NCI-H2196 (cell line): Measurements from ENCODE around the gene TMEM120B.
"Not testable (repeated sequence)": the region's sequence is repeated elsewhere in the genome, so short reads cannot be mapped to it uniquely, and the experiment has no call there.

ENCODE experiments used
- DNase-seq: peaks from one replicate; lab custom pipeline; 2025; ENCODE audit not compliant: unreplicated experiment; lab: John Stamatoyannopoulos, UW

Gene TMEM120B

DNA sequence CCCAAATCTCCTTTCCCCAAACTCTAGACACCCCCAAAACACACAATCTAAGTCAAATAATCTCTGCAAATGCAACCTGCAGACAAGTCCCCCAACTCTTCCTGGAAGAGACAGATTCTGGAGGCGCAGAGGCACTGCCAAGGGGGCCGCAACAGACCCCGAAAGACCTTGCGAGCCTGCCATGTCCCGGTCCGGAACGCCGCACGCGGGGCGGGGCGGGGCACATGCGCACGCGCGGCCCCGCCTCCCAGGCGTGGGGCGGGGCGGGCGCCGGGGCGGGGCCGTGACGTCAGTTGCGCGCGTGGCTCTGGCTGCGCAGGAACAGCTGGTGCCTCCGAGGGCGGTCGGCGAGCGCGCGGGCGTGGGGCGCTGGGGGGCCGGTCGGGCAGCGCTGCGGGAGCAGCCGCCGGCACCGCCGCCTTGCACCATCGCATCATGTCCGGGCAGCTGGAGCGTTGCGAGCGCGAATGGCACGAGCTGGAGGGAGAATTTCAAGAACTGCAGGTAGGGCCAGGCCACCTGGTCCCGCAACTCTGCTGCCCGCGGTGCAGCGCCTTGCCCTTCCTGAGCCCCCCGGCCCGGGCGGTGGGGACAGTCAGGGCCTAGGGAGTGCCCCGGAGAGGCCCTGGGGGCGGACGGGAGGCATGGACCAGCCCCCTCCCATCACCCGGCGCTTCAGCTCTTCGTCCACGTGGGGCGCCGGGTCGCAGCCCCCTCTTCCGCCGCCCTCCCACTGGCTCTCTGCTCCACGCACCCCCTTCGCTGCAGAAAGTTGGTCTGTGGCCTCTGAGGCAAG lies at the start of gene TMEM120B:
TMEM120B (plus strand) TSS at position 292 of the 796 bp plus-strand sequence; CDS start at position 436, 144 bp downstream.
- peak; percentile 74 for DNase-seq

DNA sequence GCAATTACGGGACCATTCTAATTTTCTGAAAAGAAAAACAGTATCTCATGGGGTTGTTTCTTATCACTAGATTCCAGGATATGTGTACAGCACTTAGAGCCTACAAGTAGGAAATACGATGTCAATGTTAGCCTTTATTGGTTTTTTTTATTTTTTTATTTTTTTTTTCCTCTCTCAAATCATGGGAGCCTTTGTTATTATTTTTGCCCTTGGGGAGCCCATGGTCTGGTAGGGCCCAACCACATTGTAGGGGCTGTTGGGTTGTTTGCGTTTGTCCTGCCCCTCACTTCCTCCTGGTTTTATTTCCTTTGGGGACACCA lies 49.0 kb upstream of the TMEM120B start:
- no peak for DNase-seq

DNA sequence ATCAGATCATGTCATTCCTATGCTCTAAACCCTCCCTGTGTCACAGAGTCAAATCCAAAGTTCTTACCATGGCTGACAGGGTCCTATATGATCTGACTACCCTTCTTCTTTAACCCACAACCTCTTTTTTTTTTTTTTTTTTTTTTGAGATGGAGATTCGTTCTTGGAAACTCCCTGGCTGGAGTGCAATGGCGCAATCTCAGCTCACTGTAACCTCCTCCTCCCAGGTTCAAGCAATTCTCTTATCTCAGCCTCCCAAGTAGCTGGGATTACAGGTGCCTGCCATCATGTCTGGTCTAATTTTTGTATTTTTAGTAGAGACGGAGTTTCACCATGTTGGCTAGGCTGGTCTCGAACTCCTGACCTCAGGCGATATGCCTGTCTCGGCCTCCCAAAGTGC lies 45.7 kb upstream of the TMEM120B start:
- DNase-seq: not testable (repeated sequence)

DNA sequence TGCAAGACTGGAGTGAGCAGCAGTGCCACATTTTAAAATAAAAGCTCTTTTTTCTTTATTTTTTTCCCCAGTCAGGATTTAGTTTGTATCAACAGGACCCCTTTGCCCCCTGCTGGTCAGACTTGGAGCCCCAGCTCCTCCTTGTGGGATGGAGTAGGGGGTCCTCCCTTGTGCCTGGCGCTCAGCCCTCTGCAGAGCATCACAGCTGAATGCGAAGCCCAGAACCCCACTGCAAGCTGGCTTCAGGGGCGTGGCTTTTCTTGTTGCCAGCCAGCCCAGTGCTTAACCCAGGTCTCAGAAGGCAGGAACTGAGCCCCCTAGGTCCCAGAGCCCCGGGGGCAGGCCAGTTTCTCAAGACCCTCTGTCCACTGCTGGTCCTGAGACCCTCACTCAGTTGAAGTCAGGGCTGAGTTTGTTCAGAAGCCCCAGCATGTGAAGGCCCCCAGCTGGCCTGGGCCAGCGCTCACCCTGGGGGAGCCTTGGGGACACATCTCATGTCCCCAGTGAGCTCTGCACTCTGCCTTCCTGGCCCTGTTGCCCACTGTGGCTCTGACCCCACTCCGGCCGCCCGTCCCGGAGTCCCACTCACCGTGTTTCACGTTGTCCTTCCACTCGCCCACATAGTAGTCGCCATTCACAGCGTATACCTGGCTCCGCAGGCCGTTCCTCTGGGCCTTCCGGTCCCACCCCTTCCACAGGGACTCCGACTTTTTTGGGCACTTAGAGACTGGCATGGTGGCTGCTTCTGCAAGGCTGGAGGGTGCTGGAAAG lies 43.6 kb upstream of the TMEM120B start:
- DNase-seq: peak; percentile 11

DNA sequence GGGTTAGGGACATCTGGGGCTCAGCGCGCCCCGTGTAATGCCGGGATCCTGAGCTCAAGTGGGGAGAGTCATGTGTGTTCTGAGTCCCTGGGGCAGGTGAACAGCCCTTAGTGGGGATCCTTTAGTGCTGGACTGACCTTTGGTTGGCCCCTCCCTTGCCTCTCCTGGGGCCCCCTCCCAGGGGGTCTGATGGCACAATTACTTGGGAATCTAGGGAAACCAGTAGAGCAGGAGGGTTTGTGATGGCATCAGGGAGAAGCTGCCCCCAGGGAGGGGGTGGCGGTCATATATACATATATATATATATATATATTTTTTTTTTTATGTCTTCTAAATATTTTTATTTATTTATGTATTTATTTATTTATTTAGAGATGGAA lies 43.0 kb upstream of the TMEM120B start, which contains the start of gene MORN3:
MORN3 (minus strand) TSS at position 134 of the 380 bp plus-strand sequence. CDS start 171 bp downstream, outside the sequence.
- DNase-seq: no peak

DNA sequence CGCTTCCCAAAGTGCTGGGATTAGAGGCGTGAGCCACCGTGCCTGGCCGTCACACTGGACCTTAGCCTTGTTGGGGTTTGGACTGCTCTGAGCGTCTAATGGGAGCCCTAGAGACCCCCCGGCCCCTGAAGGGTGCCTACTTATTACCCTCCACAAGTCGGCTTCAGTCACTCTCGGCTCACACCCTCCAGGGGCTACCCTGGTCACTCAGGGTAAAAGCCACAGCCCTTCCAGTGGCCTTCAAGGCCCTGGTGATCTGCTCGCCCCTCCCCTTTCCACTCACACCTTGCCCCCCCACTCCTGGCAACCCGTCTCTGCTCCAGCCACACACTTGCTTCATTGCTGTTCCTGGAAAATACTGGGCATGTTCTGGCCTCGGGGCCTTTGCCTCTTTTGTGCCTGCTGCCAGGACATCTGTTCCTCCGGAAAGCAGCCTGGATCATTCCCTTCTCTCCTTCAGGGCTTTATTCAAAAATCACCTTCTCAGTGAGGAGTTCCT lies 39.5 kb upstream of the TMEM120B start:
- DNase-seq: peak; percentile 75

DNA sequence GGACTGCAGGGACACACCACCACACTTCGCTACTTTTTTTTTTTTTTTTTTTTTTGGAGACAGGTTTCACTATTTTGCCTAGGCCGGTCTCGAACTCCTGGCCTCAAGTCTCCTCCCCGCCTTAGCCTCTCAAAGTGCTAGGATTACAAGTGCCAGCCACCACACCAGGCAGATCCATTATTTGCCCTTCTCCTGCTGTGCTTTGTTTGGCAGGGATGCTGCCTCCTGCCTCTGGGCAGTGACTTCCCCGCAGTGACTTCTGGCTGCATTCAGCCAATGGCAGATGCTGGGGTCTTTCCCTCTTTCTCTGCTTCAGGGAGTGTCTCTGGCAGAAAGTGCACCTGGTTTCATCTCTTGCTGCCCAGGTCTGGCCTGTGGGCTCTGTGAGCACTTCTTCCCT lies 36.4 kb upstream of the TMEM120B start:
- no peak for DNase-seq

DNA sequence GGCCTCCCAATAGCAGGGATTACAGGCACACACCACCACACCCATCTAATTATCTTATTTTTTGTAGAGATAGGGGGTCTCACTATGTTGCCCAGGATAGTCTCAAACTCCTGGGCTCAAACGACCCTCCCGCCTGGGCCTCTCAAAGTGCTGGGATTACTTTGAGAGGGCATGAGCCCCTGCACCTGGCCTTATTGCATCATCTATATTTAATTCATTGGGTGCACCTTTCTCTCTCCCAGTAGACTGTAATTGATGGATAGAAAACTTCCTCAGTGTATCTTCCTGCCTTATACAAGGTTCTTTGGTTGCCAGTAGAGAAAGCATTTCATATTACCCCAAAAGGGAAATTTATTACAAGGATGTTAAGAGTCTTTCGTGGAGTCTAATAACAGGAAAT lies 34.2 kb upstream of the TMEM120B start:
- no peak for DNase-seq

DNA sequence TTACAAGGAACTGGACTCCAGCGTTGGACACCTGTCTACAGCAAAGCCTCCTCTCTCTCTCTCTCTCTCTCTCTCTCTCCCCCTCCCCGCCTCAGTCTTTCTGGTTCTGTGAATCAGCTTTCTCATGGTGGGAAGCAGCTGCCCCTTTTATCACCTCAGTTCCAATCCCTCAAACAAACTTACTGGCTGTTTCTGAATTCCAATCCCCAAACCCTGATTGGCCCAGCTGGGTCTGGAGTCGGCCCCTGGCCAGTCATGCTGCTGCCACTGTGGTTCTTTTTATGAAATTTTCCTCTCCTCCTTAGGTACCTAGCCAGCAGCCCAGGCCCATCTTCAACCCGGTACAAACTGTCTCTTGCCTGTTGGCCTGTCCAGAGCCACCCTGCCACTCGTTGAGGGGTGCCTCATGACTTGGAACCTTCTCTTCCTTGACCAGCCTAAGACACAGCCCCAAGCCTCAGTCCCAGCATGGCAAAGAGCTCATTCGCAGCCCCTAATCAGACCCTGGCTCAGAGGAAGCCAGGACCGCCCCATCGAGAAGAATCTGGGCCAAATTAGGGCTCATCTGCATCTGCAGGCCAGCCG lies 33.7 kb upstream of the TMEM120B start:
- DNase-seq: no peak

DNA sequence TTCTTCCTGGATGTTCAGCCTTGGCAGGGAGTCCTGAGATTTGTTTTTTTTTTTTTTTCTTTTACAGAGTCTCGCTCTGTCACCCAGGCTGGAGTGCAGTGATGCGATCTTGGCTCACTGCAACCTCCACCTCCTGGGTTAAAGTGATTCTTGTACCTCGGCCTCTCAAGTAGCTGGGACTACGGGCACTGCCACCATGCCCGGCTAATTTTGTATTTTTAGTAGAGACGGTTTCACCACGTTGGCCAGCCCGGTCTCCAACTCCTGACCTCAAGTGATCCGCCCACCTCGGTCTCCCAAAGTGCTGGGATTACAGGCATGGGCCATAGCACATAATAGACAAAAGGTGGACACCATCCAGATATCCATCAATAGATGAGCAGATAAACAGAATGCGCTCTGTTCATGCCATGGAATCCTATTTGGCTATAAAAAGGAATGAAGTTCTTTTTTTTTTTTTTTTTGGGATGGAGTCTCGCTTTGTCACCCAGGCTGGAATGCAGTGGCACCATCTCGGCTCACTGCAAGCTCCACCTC lies 32.8 kb upstream of the TMEM120B start:
- DNase-seq: not testable (repeated sequence)

DNA sequence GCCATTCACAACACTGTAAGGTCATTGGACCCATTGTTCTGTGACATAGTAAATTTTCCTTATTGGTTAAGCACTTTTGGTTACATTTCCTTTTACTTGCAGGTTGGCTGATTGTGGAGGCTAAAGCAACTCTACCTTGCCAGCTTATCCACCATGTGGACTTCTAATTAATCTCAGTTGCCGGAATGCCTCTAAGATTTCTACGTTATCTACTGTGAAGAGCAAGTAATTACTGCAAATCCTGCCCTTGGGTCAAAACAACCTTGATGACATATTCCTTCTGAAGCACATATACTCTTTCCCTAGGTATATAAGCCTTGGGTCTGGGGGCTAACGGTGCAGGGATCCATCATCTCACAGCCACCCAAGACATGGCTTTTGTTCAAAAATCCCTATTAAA lies 23.6 kb upstream of the TMEM120B start:
- no peak for DNase-seq

DNA sequence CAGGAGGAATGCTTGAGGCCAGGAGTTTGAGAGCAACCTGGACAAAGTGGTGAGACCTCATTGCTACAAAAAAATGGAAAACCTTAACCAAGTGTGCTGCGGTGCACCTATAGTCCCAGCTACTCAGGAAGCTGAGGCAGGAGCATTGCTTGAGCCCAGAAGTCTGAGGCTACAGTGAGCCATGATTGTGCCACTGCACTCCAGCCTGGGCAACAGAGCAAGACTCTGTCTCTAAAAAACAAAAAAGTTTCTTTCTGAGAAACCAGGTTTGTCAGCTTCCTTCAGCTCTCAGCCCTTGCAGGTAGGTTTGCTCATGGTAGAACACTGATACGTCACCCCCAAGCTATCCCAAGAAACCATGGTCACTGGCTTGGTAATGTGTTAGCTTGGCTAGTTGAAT lies 23.1 kb upstream of the TMEM120B start:
- no peak for DNase-seq

DNA sequence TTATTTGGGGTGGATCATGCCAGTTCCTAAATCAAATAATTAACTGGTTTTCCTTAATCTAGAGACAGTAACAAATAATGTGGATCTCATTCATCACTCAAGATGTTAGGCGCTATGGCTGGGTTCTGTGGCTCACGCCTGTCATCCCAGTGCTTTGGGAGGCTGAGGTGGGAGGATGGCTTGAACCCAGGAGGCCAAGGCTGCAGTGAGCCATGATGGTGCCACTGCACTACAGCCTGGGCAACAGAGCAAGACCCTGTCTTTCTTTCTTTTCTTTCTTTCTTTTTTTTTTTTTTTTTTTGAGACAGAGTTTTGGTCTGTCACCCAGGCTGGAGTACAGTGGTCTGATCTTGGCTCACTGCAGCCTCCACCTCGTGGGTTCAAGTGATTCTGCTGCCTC lies 19.8 kb upstream of the TMEM120B start:
- not testable (repeated sequence) for DNase-seq

DNA sequence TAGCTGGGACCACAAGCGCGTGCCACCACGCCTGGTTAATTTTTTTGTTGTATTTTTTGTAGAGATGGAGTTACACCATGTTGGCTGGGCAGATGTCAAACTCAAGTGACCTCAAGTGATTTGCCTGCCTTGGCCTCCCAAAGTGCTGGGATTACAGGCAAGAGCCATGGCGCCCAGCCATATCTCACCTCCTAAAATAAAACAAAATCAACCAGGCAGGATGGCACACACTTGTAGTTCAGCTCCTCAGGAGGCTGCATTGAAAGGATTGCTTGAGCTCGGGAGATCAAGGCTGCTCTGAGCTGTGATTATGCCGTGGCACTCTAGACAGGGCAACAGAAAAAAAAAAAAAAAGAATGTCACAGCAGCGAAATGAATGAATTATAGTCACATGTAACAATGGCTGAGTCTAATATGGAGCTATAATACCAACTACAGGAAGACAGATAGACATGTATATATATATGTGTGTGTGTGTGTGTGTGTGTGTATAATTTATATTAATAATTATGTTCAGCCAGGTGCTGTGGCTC lies 19.3 kb upstream of the TMEM120B start:
- DNase-seq: no peak

DNA sequence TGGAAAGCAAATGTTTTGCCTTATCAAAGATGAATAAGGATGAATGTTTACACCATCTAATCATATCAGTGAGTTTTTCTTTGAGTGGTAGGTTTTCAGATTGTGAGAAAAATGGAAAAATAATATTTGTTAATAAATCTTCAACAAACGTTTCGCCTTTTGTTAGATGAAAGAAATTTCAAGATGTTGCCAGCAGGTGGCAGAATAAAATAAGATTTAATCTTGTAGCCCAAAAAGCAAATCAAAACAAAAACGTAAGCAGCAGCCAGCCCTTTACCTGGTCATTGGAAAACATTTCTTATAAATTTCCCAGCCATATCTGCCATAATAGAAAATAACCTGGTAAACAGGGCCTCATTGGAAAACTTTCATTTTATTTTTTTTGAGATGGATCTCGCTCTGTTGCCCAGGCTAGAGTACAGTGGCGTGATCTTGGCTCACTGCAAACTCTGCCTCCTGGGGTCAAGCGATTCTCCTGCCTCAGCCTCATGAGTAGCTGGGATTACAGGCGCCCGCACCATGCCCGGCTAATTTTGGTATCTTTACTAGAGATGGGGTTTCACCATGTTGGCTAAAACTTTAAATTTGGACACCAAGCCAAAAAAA lies 15.4 kb upstream of the TMEM120B start:
- DNase-seq: peak; percentile 78

DNA sequence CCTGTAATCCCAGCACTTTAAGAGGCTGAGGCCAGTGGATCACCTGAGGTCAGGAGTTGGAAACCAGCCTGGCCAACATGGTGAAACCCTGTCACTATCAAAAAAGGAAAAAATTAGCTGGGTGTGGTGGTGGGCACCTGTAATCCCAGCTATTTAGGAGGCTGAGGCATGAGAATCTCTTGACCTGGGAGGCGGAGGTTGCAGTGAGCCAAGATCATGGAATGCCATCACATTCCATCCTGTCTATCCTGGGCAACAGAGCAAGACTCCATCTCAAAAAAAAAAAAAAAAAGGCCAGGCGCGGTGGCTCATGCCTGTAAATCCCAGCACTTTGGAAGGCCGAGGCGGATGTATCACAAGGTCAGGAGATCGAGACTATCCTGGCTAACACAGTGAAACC lies 14.7 kb upstream of the TMEM120B start:
- not testable (repeated sequence) for DNase-seq

DNA sequence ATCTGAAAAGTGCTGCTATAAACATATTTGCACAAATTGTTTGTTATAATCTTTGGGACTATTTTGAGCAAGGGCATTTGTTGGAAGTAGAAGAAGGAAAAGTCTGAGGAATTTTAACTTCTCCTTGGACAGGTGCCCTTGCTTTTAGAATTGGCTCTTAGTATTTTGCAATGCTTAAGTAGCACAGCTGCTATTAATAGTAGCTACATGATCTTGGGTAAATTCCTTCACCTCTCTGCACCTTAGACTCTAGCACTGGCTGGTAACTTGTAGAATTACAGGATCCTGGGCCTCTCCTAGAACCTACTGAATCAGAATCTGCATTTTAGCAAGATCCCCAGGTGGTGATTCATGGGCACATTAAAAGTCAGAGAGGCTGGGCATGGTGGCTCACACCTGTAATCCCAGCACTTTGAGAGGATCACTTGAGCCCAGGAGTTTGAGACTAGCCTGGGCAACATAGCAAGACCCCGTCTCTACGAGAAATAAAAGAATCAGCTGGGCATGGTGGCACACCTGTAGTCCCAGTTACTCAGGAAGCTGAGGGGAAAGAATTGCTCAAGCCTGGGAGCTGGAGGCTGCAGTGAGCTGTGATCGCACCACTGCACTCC lies 10.8 kb upstream of the TMEM120B start:
- no peak for DNase-seq

DNA sequence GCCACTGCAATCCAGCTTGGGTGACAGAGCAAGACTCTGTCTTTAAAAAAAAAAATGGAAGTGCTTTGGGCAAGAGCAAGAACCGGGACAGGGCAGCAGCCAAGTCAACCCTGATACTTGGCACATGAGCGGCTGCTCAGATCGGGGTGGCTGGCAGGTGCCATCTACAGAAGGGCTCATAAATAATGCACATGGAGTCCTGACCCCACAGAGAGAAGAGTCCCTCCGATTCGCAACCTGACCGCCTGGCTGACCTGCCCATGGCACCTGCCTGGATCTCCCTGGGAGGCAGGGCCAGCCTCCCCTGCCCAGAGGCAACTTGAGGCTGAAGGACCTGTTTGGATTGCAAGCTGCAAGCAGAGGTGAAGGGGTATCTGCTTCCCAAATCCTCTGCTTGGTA lies 9.6 kb upstream of the TMEM120B start:
- DNase-seq: no peak

DNA sequence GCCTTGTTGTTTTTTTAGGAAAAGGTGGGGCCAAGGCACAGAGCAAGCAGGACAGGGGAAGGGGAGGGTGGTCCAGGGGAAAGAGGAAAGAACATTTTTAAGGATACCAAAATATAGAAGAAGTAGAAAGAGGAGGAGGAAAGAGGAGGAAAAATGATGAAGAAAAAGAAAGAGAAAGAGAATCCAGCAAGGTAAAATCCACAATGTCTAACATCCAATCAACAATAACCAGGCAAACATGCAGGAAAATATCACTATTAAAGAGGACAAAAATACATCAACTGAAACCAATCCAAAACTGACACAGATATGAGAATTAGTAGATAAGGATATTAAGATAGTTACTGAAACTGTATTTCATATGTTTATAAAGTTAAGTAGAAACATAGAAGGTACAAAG lies 7.0 kb upstream of the TMEM120B start:
- no peak for DNase-seq

DNA sequence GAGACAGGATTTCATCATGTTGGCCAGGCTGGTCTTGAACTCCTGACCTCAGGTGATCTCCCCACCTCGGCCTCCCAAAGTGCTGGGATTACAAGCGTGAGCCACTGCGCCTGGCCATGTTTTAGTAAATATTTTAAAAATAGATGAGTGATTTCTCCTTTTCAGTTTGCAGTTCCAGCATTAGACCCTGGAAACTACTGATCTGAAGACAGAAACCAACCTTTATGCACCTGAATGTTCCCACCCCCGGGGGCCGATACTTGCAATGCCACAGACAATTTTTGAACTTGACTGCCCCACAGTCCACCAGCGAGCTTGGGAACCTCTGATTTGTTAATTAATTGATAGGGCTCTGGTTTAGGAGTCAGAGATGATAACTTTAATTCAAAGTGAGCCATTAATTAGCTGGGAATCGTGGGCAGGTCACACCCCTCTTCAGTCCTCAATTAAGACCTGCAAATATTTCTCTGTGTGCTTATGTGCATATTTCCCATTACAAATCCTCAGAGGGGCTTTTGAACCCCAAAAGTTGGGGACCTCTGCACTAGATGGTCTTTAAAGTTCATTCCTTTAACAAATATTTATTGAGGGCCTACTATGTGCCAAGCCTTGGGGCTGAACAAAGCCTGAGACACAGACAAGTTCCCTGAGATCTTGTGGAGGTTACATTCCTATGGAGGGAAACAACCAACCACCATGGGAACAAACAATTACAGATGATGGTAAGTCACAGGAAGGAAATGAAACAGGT lies 4.1 kb upstream of the TMEM120B start:
- DNase-seq: no peak
